HCT116 (cell line): ENCODE results near the gene AUTS2. TPM values are rescaled to one million over a fixed set of nuclear protein-coding genes. Genes with fewer than 3 reads are reported as not detected.

ENCODE experiments used
- ATAC-seq: fragments of 200-7000 bp; cut with Tn5 transposase; 2 replicates; pipeline ENCODE4 v1.9.1; 2020; ENCODE audit warnings: mild to moderate bottlenecking, moderate library complexity
- BruUV-seq: library from RNA; stranded (reverse); fragments of 400-500 nt; replicated peaks from 2 replicates; lab custom pipeline; 2021; lab: Mats Ljungman, UMichigan
- CTCF ChIA-PET: fragments of 300-600 bp; sonication (Branson Sonifier 250); formaldehyde crosslinking; loops from one replicate; lab custom pipeline; 2021; ENCODE audit warnings: antibody characterized with exemption; lab: Charles Lee
- POLR2A ChIA-PET: fragments of 300-600, 350-600 bp; sonication (Branson Sonifier 250); formaldehyde crosslinking; loops from one replicate; lab custom pipeline; 2021; ENCODE audit warnings: antibody characterized with exemption; lab: Charles Lee
- RAD21 ChIA-PET, 2 experiments: fragments of 300-600 bp; sonication (Branson Sonifier 250); formaldehyde crosslinking; loops; one replicate each; lab custom pipeline; 2023; ENCODE audit warnings: low total read pairs in 2 of 2; ENCODE audit not compliant: uncharacterized antibody in 2 of 2, unreplicated experiment in 2 of 2, low non-redundant PET in 1 of 2; lab: Charles Lee
- DNase-seq: peaks from one replicate; pipeline ENCODE4 v3.0.0-alpha.2; 2010; ENCODE audit warnings: low read depth, low spot score
- H2AFZ ChIP-seq: fragments of 200-600 bp; shearing (Covaris generic), sonication (generic); 2 replicates; pipeline ENCODE4 v1.6.1; 2017; ENCODE audit warnings: low read depth, mixed run types, mixed read lengths, antibody characterized with exemption, low read length; ENCODE audit not compliant: poor library complexity, severe bottlenecking
- H3K27ac ChIP-seq: 2 replicates; pipeline ENCODE4 v1.5.1; 2012; ENCODE audit warnings: low read depth, low read length
- H3K27me3 ChIP-seq: fragments of 200-600 bp; sonication (generic); 2 replicates; pipeline ENCODE4 v1.6.1; 2016; ENCODE audit warnings: mixed run types, low read length, mixed read lengths; ENCODE audit not compliant: insufficient read depth
- H3K36me3 ChIP-seq, 2 experiments: fragments of 200-500 bp in 1 of 2; fragments of 200-600 bp in 1 of 2; sonication (Bioruptor generic) in 1 of 2; sonication (generic) in 1 of 2; 2 replicates each; pipeline versions ENCODE4 v1.5.1 to v1.6.1; 2014 to 2016; ENCODE audit warnings: low read length in 2 of 2, inconsistent platforms in 1 of 2, mixed read lengths in 1 of 2, mixed run types in 1 of 2; ENCODE audit not compliant: insufficient read depth in 2 of 2, control insufficient read depth in 1 of 2
- H3K4me1 ChIP-seq, 2 experiments: fragments of 200-600 bp in 1 of 2; sonication (generic) in 1 of 2; 2 replicates each; pipeline versions ENCODE4 v1.5.1 to v1.6.1; 2012 to 2017; ENCODE audit warnings: low read length in 2 of 2, inconsistent platforms in 1 of 2, mild to moderate bottlenecking in 1 of 2, mixed read lengths in 1 of 2, mixed run types in 1 of 2, moderate library complexity in 1 of 2; ENCODE audit not compliant: insufficient read depth in 2 of 2, control insufficient read depth in 1 of 2
- H3K4me2 ChIP-seq: fragments of 200-600 bp; sonication (generic); 2 replicates; pipeline ENCODE4 v1.6.1; 2017; ENCODE audit warnings: mixed run types, low read length, mixed read lengths
- H3K4me3 ChIP-seq, 2 experiments: fragments of 200-600 bp in 1 of 2; sonication (generic) in 1 of 2; replicated peaks in 1 of 2; 2 replicates each; pipeline ENCODE4 v1.5.1; 2011 to 2016; ENCODE audit warnings: low read length in 2 of 2, control low read depth in 1 of 2, low read depth in 1 of 2, mild to moderate bottlenecking in 1 of 2, mixed read lengths in 1 of 2, mixed run types in 1 of 2
- H3K79me2 ChIP-seq: fragments of 200-600 bp; sonication (generic); 2 replicates; pipeline ENCODE4 v1.6.1; 2017; ENCODE audit warnings: mild to moderate bottlenecking, mixed run types, low read length, moderate library complexity, mixed read lengths; ENCODE audit not compliant: insufficient read depth
- H3K9ac ChIP-seq: fragments of 200-600 bp; sonication (generic); 2 replicates; pipeline ENCODE4 v1.6.1; 2016; ENCODE audit warnings: low read length, mixed read lengths
- H3K9me2 ChIP-seq: fragments of 200-600 bp; sonication (generic), shearing (Covaris generic); 2 replicates; pipeline ENCODE4 v1.6.1; 2017; ENCODE audit warnings: mixed run types, mild to moderate bottlenecking, moderate library complexity; ENCODE audit not compliant: insufficient read depth
- H3K9me3 ChIP-seq, 2 experiments: fragments of 200-500 bp in 1 of 2; fragments of 200-600 bp in 1 of 2; sonication (Bioruptor generic) in 1 of 2; sonication (generic) in 1 of 2; 2 replicates each; pipeline ENCODE4 v1.6.1; 2014 to 2017; ENCODE audit warnings: low read length in 2 of 2, mixed read lengths in 2 of 2, inconsistent platforms in 1 of 2, low read depth in 1 of 2, mild to moderate bottlenecking in 1 of 2, mixed run types in 1 of 2, moderate library complexity in 1 of 2; ENCODE audit not compliant: control insufficient read depth in 1 of 2, insufficient read depth in 1 of 2
- H4K20me1 ChIP-seq: fragments of 200-600 bp; sonication (generic), shearing (Covaris generic); 2 replicates; pipeline ENCODE4 v1.6.1; 2017; ENCODE audit warnings: mixed run types, mild to moderate bottlenecking, moderate library complexity; ENCODE audit not compliant: insufficient read depth
- CEBPB ChIP-seq: IDR thresholded peaks from 2 replicates; pipeline ENCODE4 v1.6.1; 2012; ENCODE audit warnings: low read depth
- EGR1 ChIP-seq: IDR thresholded peaks from 2 replicates; pipeline ENCODE4 v1.6.1; 2012; ENCODE audit warnings: low read depth
- ELF1 ChIP-seq: IDR thresholded peaks from 2 replicates; pipeline ENCODE4 v1.6.1; 2012; ENCODE audit warnings: low read depth, borderline replicate concordance
- EZH2phosphoT487 ChIP-seq: fragments of 200-600 bp; IDR thresholded peaks from 2 replicates; pipeline ENCODE4 v1.6.1; 2018; ENCODE audit warnings: antibody characterized with exemption, borderline replicate concordance
- JUND ChIP-seq: IDR thresholded peaks from 2 replicates; pipeline ENCODE4 v1.6.1; 2012
- POLR2A ChIP-seq: IDR thresholded peaks from 2 replicates; pipeline ENCODE4 v1.7.0; 2011; ENCODE audit warnings: borderline replicate concordance; ENCODE audit not compliant: insufficient read depth, insufficient read length; ENCODE audit errors: extremely low read depth
- SRF ChIP-seq: IDR thresholded peaks from 2 replicates; pipeline ENCODE4 v1.6.1; 2012; ENCODE audit warnings: low read depth
- TCF7L2 ChIP-seq: IDR thresholded peaks from 2 replicates; pipeline ENCODE4 v1.7.0; 2011; ENCODE audit warnings: borderline replicate concordance, inconsistent platforms; ENCODE audit not compliant: insufficient read depth, insufficient read length; ENCODE audit errors: extremely low read depth
- YY1 ChIP-seq: IDR thresholded peaks from 2 replicates; pipeline ENCODE4 v1.6.1; 2011; ENCODE audit warnings: low read length, low read depth, moderate library complexity, mild to moderate bottlenecking; ENCODE audit not compliant: insufficient replicate concordance; ENCODE audit errors: extremely low read depth
- intact Hi-C: fragments of 100-400 bp; cut with micrococcal nuclease; formaldehyde crosslinking; loops from 2 replicates; pipeline ENCODE4 v1.10.0; 2022
- total RNA-seq: library from RNA; stranded (reverse); gene quantifications from one replicate; pipeline ENCODE4 v1.2.1, GENCODE V29; 2021; ENCODE audit not compliant: unreplicated experiment
- TF ChIP-seq, protein P1 (sequence below): IDR thresholded peaks from 2 replicates; pipeline ENCODE4 v1.6.1; 2012
- TF ChIP-seq, protein P2 (sequence below): IDR thresholded peaks from 2 replicates; pipeline ENCODE4 v1.6.1; 2012

AUTS2 gene
- total RNA-seq, 1 experiment from 2014 or later: 0.93 TPM

DNA sequence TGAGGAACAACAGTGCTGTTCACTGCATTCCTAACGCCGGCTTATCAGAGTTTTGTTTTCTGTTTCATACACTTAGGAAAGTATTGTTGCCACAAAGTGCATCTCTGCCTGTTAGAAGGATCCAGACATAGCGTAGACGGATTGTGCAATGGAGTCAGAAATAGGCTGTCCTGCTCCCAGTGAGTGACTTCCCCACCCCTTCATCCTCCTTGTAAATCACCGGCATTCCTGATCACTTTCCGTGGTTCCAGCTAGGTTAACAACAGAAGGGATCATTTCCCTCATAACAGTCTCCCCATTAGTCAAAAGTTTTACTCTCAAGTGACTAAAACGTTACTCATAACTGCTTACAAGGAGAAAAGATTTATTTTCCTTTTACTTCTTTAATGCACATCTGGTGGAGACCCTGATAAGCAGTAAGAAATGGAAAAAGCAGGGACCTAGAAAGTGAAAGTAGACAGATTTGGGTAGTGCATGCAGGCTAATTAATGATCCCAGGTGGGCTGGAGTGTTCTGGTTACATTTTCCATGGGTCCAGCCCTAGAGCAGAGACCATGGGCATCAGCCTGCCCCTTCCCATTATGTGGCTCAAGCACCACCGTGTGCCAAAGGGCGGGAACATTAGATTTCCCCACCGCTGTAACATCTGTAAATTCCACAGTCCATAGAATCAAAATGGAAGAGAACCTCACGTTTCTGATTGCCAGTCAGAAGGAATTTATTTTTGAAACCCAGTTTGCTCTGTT is 1138.6 kb downstream of the AUTS2 start:
- no peak overlapping the region for H3K27ac ChIP-seq
- peaks cover 0 to 22% of the 10 kb centered on the region in 2 experiments; a peak in 1 of 4 replicates for H3K9me3 ChIP-seq
- BruUV-seq: no TSS peak
- H3K4me1 ChIP-seq: no peaks in the 10 kb centered on the region
- H3K9ac ChIP-seq: no peak overlapping the region
- no peaks in the 10 kb centered on the region for H3K36me3 ChIP-seq
- TF ChIP-seq CEBPB (no peak), ELF1 (no peak), EZH2phosphoT487 (no peak), TCF7L2 (no peak), JUND (no peak), SRF (no peak), YY1 (no peak)
- TF ChIP-seq, protein P1, sequence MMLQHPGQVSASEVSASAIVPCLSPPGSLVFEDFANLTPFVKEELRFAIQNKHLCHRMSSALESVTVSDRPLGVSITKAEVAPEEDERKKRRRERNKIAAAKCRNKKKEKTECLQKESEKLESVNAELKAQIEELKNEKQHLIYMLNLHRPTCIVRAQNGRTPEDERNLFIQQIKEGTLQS: no peak
- H2AFZ ChIP-seq: no peak overlapping the region
- RAD21 ChIA-PET: no interaction called here
- CTCF ChIA-PET: no interaction called here
- H3K79me2 ChIP-seq: no peaks in the 10 kb centered on the region
- H3K4me3 ChIP-seq: no peak overlapping the region
- no peaks in the 10 kb centered on the region for H4K20me1 ChIP-seq
- H3K4me2 ChIP-seq: no peak overlapping the region
- DNase-seq (no peak), ATAC-seq (no peak)
- H3K27me3 ChIP-seq: no peaks in the 10 kb centered on the region
- no peaks in the 10 kb centered on the region for H3K9me2 ChIP-seq
- POLR2A ChIA-PET: no interaction called here
- intact Hi-C loops: no loop called here

DNA sequence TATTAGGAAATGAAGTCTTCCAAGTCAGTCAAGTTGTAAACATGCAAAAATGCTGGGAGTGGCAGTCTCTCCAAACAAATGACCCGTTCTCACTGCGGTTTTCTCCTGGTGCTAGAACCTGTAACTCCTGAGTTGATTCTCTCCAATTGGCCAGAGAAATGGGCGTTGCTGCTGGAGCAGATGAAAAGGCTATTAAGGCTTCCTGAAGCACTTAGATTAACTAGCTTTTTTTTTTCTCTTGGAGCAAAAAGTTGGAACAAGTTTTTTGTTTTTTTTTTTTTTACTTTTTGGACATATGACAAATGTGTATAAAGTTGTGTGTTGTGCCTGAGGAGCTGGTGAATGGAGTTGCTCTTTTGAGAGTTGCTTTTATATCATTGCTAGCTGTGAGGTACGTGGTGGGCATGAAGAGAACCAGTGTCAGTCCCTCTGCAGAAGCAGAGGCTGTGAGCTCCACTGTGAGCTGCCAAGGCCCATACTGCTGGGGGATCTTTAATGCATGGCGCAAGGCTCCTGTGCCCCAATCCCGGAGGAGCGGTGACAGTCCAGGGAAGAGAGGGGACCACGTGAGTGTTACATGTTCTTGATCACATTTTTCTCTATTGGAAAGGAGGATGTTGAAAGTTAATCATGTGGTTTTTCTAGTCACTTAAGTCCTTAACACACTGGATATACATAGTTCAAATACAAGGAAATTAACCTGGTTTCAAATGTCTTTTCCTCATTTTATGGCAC is 1140.0 kb downstream of the AUTS2 start:
- Histone ChIP-seq H3K9ac (no peak overlapping the region), H3K27ac (no peak overlapping the region), H4K20me1 (no peaks in the 10 kb centered on the region), H3K9me2 (no peaks in the 10 kb centered on the region), H3K4me1 (no peaks in the 10 kb centered on the region), H3K9me3 (peaks cover 0 to 25% of the 10 kb centered on the region in 2 experiments; a peak in 1 of 4 replicates), H3K4me3 (no peak overlapping the region), H3K79me2 (no peaks in the 10 kb centered on the region), H2AFZ (no peak overlapping the region), H3K36me3 (no peaks in the 10 kb centered on the region), H3K4me2 (no peak overlapping the region), H3K27me3 (no peaks in the 10 kb centered on the region)
- no peak for DNase-seq
- ChIA-PET RAD21 (no interaction called here), POLR2A (no interaction called here), CTCF (no interaction called here)
- intact Hi-C loops: no loop called here
- ATAC-seq: no peak
- no peak for TF ChIP-seq JUND
- TF ChIP-seq, protein P2, sequence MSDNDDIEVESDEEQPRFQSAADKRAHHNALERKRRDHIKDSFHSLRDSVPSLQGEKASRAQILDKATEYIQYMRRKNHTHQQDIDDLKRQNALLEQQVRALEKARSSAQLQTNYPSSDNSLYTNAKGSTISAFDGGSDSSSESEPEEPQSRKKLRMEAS: no peak
- no peak for TF ChIP-seq EGR1
- TF ChIP-seq POLR2A: no peak
- no peak for TF ChIP-seq CEBPB
- no TSS peak for BruUV-seq
